GM19023 (cell line): ENCODE results near the gene CCR1.
A peak's percentile ranks its signal among the peaks of the same experiment; 100 is the strongest.

ENCODE experiments used
- ATAC-seq: cut with Tn5 transposase; IDR thresholded peaks from one replicate; pipeline ENCODE4 v1.9.1; 2021; ENCODE audit warnings: mild to moderate bottlenecking, moderate library complexity; ENCODE audit not compliant: unreplicated experiment

Gene CCR1

GRCh38 chr3:46208167-46208704 lies at the start of gene CCR1:
CCR1 (minus strand) TSS chr3:46208313; CDS start chr3:46204313, 4,000 bp downstream.
- peak; percentile 65 for ATAC-seq

- no peak for ATAC-seq
Observed at GRCh38 chr3:46252980-46253379, 44.9 kb upstream of the CCR1 start.

DNA sequence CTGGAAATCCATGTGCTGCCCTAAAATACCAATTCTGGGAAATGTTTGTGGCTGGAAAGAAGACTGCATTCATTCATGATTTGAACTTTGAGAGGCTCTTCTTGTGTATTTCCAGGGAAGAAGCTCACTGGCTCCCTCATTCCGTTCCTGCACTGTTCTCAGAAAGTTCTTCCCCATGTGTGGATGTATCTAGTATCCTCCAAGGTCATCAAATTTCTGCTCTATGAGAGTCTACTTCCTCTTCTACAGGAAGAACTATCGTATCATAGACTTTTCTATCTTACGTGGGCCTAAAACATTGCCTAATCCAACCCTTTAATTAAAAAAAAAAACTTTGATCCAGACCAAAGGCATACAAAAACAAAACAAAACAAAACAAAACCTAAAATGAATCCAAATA lies 37.0 kb upstream of the CCR1 start:
- no peak for ATAC-seq

- ATAC-seq: no peak
Observed at GRCh38 chr3:46243560-46243959, 35.4 kb upstream of the CCR1 start.

DNA sequence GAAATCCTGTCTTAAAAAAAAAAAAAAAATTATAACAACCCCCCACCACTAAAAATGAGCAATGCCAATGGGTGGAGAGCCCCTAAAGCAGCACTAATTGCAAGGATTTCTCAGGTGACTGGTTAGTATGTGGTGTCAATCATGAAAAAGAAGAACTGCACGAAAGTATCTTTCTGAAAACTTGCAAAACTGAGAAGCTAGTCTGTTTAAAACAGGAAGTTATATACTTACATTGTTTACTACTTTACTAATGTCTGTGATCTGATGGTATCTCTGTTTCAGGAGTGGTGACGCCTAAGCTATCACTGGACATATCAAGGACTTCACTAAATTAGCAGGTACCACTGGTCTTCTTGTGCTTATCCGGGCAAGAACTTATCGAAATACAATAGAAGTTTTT lies 34.0 kb upstream of the CCR1 start, which contains the start of gene CCR3:
CCR3 (plus strand) TSS at position 341 of the 400 bp plus-strand sequence. CDS start 22,699 bp downstream, outside the sequence.
- ATAC-seq: no peak

- ATAC-seq: no peak
Observed at GRCh38 chr3:46239952-46240351, 31.8 kb upstream of the CCR1 start.

DNA sequence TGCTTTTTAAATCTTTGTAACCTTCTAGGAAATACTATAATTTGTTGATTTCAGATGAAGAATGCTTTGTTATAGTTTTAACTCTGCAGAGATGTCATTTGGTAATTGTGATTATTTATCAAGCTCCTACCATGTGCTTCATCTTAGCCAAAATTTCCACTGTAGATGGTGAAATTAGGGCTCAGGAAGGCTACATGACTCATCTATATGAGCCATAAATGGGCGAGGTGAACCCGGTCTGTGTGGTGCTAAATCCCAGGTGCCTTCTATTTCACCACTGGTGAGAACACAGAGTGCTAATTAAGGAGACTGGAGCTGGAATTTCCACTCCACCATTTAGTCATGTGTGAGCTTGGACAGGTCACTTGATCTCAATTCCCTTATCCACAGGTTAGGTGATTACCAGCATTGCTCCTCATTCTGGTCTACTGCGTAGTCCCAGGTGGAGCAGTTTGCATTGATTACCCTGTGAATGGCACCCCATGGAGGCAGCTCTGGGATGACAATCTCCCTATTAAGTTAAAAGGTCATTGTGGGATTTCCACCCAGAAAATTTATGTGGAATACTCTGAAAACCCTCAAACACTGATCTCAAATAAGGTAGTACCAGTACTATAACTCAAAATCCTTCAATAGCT lies 31.3 kb upstream of the CCR1 start:
- ATAC-seq: no peak

DNA sequence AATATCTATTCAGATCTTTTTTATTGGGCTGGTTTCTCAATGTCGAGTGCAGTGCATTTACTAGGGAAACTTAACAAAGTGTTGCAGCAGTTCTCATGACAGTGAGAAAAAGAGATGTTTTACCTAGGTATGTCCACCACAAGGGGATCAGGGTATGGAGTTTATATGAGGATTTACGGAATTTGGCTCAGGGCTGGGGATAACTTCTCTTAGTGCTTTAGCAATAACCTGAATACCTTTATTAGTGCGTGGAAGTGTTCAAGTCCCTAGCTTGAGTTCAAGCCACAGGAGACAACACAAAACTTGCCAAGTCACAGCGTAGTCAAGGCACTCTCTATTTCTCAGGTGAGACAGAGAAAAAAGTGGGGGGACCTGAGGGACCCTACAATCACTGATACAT lies 30.3 kb upstream of the CCR1 start:
- no peak for ATAC-seq

DNA sequence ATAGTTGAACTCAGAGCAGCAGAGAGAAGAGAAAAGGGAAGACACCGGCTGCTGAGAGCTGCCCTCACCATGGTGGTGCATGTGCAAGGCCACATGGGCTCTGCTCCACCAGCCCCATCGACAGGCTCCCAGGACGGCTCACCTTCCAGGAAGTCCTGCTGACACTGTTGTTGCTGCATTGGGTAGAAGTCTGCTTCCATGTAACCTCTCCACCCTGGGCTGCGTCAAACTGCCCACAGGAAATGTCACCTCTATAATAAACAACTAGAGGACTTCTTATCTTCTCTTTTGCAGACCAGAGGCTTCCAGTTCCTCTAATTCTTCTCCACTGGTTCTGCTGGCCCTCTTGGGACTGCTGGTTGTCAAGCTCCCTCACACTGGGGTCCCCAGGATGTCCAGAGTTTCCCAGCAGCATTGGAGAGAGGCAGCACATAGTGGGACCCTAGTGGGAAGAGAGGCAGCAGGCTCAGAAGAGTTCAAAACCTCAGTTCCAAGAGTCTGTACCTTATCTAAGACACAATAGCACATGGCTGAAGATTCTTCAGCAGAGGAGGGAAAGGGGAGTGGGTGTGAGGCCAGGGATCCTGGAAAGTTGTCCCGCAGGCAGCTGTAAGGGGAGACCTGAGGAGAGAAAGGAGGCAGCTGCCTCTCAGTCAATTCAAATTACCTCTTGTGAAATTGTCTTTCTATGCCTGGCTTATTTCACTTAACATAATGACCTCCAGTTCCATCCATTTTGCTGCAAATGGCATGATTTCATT lies 28.4 kb upstream of the CCR1 start:
- no peak for ATAC-seq

- no peak for ATAC-seq
Observed at GRCh38 chr3:46235425-46235824, 27.3 kb upstream of the CCR1 start.

GRCh38 chr3:46233194-46233593 lies 25.1 kb upstream of the CCR1 start:
- ATAC-seq: no peak

GRCh38 chr3:46231323-46231722 lies 23.2 kb upstream of the CCR1 start:
- no peak for ATAC-seq

DNA sequence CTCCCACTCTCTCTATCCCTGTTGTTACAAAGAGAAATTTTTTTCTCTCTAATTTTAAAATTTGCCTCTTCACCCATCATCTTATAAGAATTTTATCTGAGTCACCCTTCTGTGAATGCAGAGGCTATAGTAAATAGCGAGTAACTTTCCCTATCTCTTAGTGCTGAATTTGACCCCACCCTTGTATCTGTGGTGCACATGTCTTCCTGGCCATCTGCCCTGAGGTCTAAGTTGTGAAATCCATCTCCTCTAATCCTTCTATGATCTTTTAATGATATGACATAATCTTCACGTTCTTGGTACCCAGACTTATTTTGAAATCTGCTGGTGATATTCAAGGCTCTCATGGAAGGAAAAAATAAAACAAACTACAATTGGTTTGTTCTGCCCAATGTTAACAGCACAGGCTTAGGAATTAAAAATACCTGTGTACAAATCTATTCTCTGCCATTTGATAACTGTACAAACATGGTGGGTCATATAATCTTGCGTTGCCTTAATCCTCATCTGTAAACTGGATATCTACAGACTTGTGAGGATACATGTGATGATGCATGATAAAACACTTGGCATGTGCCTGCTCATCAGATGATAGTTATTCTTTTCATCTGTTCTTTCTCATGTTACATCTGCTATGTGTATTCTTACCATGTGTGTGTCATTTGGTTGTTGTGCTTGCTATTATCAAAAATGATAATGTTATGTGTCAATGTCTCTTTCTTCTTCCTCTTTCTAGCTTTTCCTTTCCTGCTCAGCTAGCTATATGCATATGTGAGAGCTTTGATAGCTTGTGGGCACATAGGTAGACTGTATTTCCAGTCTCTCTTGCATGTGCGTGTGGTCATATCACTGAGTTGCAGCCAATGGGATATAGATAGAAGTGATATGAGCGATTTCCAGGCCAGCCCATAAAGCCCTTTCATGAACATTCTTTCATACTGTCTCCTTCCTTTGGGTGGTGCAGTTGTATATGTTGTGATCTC lies 20.4 kb upstream of the CCR1 start:
- no peak for ATAC-seq

DNA sequence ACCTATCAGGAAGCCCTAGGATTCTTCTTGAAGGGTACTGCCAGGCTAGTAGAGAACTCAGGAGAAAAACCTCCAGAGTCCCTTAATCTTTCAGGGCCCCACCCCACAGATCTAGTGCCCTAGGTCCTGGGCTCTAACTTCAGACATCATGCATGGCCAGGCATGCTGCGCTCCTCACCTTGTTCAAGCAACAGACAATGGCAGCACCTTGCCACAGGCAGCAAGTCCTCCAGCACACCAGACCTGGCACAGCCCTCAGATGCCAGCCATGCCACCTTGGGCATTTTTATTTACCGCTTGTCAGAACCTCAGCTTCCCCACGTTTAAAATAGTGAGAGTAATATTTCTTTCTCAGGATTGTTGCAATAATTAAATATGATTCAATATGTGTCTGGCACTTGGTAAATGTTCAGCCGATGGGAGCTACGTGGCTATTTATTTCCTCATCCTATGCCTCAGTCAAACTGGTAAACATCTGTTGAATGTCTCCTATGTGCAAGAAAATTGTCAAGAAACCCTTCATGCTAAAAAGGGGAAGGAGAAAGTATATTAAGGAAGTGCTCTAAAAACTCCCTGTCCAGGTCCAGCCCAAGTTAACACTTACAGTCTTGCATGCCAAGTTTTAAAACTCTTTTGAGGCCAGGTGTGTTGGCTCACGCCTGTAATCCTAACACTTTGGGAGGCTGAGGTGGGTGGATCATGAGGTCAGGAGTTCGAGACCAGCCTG lies 14.5 kb upstream of the CCR1 start:
- no peak for ATAC-seq

GRCh38 chr3:46221938-46222337 lies 13.8 kb upstream of the CCR1 start:
- no peak for ATAC-seq

- no peak for ATAC-seq
Observed at GRCh38 chr3:46221391-46221790, 13.3 kb upstream of the CCR1 start.

- no peak for ATAC-seq
Observed at GRCh38 chr3:46218196-46218709, 10.1 kb upstream of the CCR1 start.

DNA sequence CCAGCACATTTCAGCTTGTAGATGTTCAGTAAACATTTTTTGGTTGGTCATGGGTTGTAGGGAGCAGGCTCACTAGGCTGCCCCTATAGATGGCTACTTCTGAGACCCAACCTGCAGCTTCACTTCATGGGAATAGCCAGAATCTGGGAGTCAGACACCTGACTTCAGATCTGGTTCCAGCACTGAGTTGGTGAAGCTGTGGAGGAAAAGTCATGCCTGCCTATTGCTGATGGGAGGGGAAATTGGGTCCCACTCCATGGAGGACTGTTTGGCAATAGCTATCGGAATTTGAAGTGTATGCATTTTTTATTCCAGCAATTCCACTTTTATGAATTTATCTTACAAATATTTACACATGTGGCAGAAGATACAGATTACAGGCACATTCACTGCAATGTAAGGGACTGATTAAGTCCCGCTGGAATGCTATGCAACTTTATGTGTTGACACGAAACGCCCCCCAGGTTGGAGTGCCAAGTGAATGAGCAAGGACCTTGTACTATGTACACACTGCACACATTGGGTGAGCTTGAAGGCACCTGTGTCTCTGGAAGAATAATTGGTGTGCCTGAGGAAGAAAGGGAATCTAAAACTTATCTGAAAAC lies 7.8 kb upstream of the CCR1 start:
- ATAC-seq: no peak

DNA sequence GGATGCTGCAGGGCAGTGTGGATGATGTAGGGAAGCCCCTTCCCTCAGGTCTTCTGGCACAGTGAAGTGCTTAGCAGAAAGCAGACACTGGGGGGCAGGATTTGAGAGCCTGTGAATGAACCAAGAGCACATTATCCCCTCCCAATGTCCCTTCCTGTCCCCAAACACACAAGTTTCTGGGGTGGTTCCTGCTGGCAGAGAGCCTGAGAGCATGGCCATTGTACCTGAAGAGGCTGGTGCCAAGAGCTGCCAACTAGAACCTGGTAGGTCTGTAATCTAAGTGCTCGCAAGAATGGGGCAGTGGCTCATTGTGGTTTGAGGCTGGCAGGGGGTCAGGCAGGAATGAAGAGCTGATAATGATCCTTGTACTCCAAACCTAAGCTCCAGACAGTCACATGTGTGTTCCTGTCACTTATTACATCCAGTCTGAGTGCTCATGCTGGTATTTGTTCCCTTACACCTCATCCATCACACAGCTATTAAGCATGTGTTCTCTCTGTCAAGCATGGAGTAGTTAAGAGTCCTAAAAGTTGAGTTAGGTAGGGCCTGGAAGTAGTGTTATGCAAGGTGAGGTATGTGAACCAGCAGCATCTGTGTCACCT lies 6.7 kb upstream of the CCR1 start:
- no peak for ATAC-seq
